D721Med (cell line): ENCODE measurements around the gene EFNB2.

ENCODE experiments used
- DNase-seq: peaks from one replicate; pipeline ENCODE4 v3.0.0; 2011; ENCODE audit warnings: low spot score; ENCODE audit not compliant: insufficient read length
- FAIRE-seq: peaks from 2 replicates; lab custom pipeline; 2011; peaks lifted over from hg19 to GRCh38; lab: Jason Lieb, UNC
- CTCF ChIP-seq: IDR thresholded peaks from 2 replicates; pipeline ENCODE4 v1.5.1; 2012; ENCODE audit warnings: mild to moderate bottlenecking, control low read depth; ENCODE audit not compliant: insufficient read depth; ENCODE audit errors: missing control alignments

The EFNB2 gene

GRCh38 chr13:106467427-106468122, 67.9 kb downstream of the EFNB2 start:
- no peak for TF ChIP-seq CTCF
- DNase-seq: no peak
- no peak for FAIRE-seq

- FAIRE-seq (no peak), DNase-seq (no peak)
- TF ChIP-seq CTCF: no peak
These were observed 68.6 kb downstream of the EFNB2 start for GRCh38 chr13:106466691-106467426.

GRCh38 chr13:106464076-106464475, 71.4 kb downstream of the EFNB2 start:
- TF ChIP-seq CTCF: no peak
- FAIRE-seq (no peak), DNase-seq (no peak)

- DNase-seq (no peak), FAIRE-seq (no peak)
- no peak for TF ChIP-seq CTCF
These were observed 72.8 kb downstream of the EFNB2 start for GRCh38 chr13:106462710-106463109.

GRCh38 chr13:106455777-106456176, 79.7 kb downstream of the EFNB2 start:
- DNase-seq (no peak), FAIRE-seq (no peak)
- TF ChIP-seq CTCF: no peak

GRCh38 chr13:106455190-106455589, 80.3 kb downstream of the EFNB2 start:
- no peak for FAIRE-seq
- DNase-seq: no peak
- no peak for TF ChIP-seq CTCF

- FAIRE-seq: no peak
- no peak for DNase-seq
- TF ChIP-seq CTCF: no peak
These were observed 82.4 kb downstream of the EFNB2 start for GRCh38 chr13:106453101-106453500.
